Ovary (tissue), 9 donors: ENCODE data around the gene TGFBR2. TPM values are rescaled to one million over a fixed set of nuclear protein-coding genes. Genes with fewer than 3 reads are reported as not detected.

Source experiments
- DNase-seq, 5 donors: peaks; one replicate each; pipeline ENCODE4 v3.0.0-alpha.2; 2019 to 2020
- H3K27ac ChIP-seq, 2 donors: fragments of 200-600 bp; one replicate each; pipeline versions ENCODE4 v1.5.1 to v1.8.0; 2019 to 2022
- H3K27me3 ChIP-seq: fragments of 200-600 bp; one replicate; pipeline ENCODE4 v1.8.0; 2022
- H3K36me3 ChIP-seq: fragments of 200-600 bp; sonication (generic); one replicate; pipeline ENCODE4 v1.5.1; 2019
- H3K4me1 ChIP-seq: one replicate; pipeline ENCODE4 v1.8.1; 2013; ENCODE audit warnings: mild to moderate bottlenecking, moderate library complexity; ENCODE audit not compliant: insufficient read depth
- H3K4me3 ChIP-seq: fragments of 200-600 bp; sonication (generic); one replicate; pipeline ENCODE4 v1.5.1; 2017
- H3K9me3 ChIP-seq, 2 donors: fragments of 200-600 bp in 1 of 2; sonication (generic) in 1 of 2; one replicate each; pipeline versions ENCODE4 v1.5.1 to v1.8.1; 2013 to 2019; ENCODE audit warnings: mild to moderate bottlenecking in 1 of 2, moderate library complexity in 1 of 2
- CTCF ChIP-seq, 3 donors: fragments of 450-650 bp in 2 of 3; fragments of 200-600 bp in 1 of 3; IDR thresholded peaks; one replicate each; pipeline versions ENCODE4 v1.5.1 to v1.8.0; 2016 to 2022; ENCODE audit warnings: antibody characterized with exemption in 3 of 3, mild to moderate bottlenecking in 1 of 3
- EP300 ChIP-seq: sonication (generic); formaldehyde crosslinking; IDR thresholded peaks from one replicate; pipeline ENCODE4 v1.6.1; 2017; ENCODE audit warnings: antibody characterized with exemption
- POLR2A ChIP-seq: fragments of 450-650 bp; IDR thresholded peaks from one replicate; pipeline ENCODE4 v1.6.1; 2017; ENCODE audit warnings: antibody characterized with exemption, mild to moderate bottlenecking, moderate library complexity
- WGBS, 3 donors: extraction: QIAGEN DNeasy Blood & Tissue Kit in 1 of 3; methylation state at CpG; one replicate each; pipeline versions ENCODE4 v1.1.5 to v1.1.7; 2013 to 2017; 5-methylcytosine and 5-hydroxymethylcytosine counted together
- intact Hi-C, 4 donors: fragments of 100-400 bp; cut with DNase I; formaldehyde crosslinking; loops; one replicate each; pipeline versions ENCODE4 v1.11.0 to v1.15.1; 2022 to 2023
- polyA plus RNA-seq, 2 donors: library from polyadenylated mRNA; stranded (reverse); fragments of 200-250 nt in 1 of 2; fragments of 350-450 nt in 1 of 2; fragmentation: Illumina TruSeq in 1 of 2; extraction: RNeasy Lipid Tissue Mini Kit (QIAGEN cat#74804) in 1 of 2; gene quantifications; one replicate each; pipeline ENCODE4 v1.2.3, GENCODE V29; 2013 to 2014
- total RNA-seq, 7 donors: library from RNA; depleted of rRNA in 2 of 7; stranded (reverse); fragments of >200 nt in 2 of 7; fragmentation: NEBNext Ultra II Directional in 3 of 7; extraction: Animal tissue kit (Norgen Biotek cat#: 25700) in 3 of 7; gene quantifications; one replicate each; pipeline versions ENCODE4 v1.1.0 to v1.2.4, GENCODE V29; 2016 to 2023
- donor health status: DM: no; HTN: no; CAD: no; lungs with moderate emphysema.
- donor health status: DM: no; HTN: no; CAD: no.
- donor health status: Bipolar disorder and iron deficiency.
- donor health status: DM: yes; HTN: yes; CAD: no.
- donor health status: DM: no; HTN: no; CAD: no.
- donor health status: DM: yes; HTN: yes; CAD: no.

Gene TGFBR2
- total and polyA plus RNA-seq, 9 donors: 26.8 to 158 (median 53.8) TPM

DNA sequence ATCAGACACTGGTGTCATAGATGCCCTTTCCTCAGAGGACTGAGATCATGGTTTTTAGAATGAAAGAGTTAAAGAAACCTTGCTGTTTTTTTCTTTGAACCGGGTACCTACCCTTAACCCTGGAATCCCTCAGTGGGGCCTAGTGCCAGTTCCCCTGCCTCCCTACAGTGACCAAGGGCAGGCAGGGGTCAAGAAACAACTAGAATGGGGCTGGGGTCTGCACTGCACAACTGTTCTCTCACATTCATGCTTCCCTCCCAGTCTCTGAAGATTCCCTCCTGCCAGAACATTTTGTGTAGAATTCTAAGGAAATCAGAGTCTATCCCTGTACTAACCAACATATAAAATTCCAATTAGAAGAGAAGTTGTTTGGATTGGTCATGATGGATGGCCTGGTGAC is 47.9 kb downstream of the TGFBR2 start:
- Histone ChIP-seq H3K27ac (no peak overlapping the region), H3K27me3 (no peaks in the 10 kb centered on the region), H3K4me3 (no peak overlapping the region), H3K36me3 (no peaks in the 10 kb centered on the region), H3K9me3 (no peaks in the 10 kb centered on the region), H3K4me1 (peaks cover 11% of the 10 kb centered on the region)
- WGBS, 3 donors: 69 to 74% (median 74%) methylated on average over 1 of the region's 1 CpG
- no peak for DNase-seq
- intact Hi-C loops: no loop called here
- no peak for TF ChIP-seq CTCF (IDR thresholded peaks at IDR 0.05)
- no peak for TF ChIP-seq POLR2A
- no peak for TF ChIP-seq EP300

GRCh38 chr3:30655187-30655812 is 48.9 kb downstream of the TGFBR2 start:
- Histone ChIP-seq H3K9me3 (no peaks in the 10 kb centered on the region), H3K36me3 (no peaks in the 10 kb centered on the region), H3K4me3 (no peak overlapping the region), H3K27me3 (no peaks in the 10 kb centered on the region), H3K4me1 (peaks cover 14% of the 10 kb centered on the region), H3K27ac (no peak overlapping the region)
- intact Hi-C loops: no loop called here
- WGBS, 3 donors: 75 to 78% (median 78%) methylated on average over 5 of the region's 5 CpGs
- no peak for DNase-seq
- TF ChIP-seq EP300: no peak
- TF ChIP-seq POLR2A: no peak
- TF ChIP-seq CTCF (IDR thresholded peaks at IDR 0.05): no peak

GRCh38 chr3:30656624-30657141 is 50.3 kb downstream of the TGFBR2 start:
- intact Hi-C loops: no loop called here
- no peak overlapping the region for H3K27ac ChIP-seq
- WGBS, 3 donors: 94 to 97% (median 96%) methylated on average over 3 of the region's 3 CpGs
- no peak overlapping the region for H3K4me3 ChIP-seq
- no peak for DNase-seq
- H3K36me3 ChIP-seq: no peaks in the 10 kb centered on the region
- no peaks in the 10 kb centered on the region for H3K9me3 ChIP-seq
- H3K4me1 ChIP-seq: peaks cover 14% of the 10 kb centered on the region
- TF ChIP-seq CTCF (IDR thresholded peaks at IDR 0.05): no peak
- no peak for TF ChIP-seq EP300
- TF ChIP-seq POLR2A: no peak
- no peaks in the 10 kb centered on the region for H3K27me3 ChIP-seq

GRCh38 chr3:30657914-30658313 is 51.5 kb downstream of the TGFBR2 start:
- 15 to 31% (median 16%) methylated on average over 3 of the region's 3 CpGs for WGBS, 3 donors
- Histone ChIP-seq H3K27me3 (no peaks in the 10 kb centered on the region), H3K27ac (no peak overlapping the region), H3K9me3 (no peaks in the 10 kb centered on the region), H3K4me1 (peaks cover 15% of the 10 kb centered on the region), H3K36me3 (no peaks in the 10 kb centered on the region), H3K4me3 (no peak overlapping the region)
- intact Hi-C loops: no loop called here
- no peak for TF ChIP-seq POLR2A
- TF ChIP-seq CTCF (IDR thresholded peaks at IDR 0.05): no peak
- TF ChIP-seq EP300: no peak
- DNase-seq: no peak
